ENCODE data around the gene OSBPL7.
A peak's percentile ranks its signal among the peaks of the same experiment; 100 is the strongest.

The OSBPL7 gene

DNA sequence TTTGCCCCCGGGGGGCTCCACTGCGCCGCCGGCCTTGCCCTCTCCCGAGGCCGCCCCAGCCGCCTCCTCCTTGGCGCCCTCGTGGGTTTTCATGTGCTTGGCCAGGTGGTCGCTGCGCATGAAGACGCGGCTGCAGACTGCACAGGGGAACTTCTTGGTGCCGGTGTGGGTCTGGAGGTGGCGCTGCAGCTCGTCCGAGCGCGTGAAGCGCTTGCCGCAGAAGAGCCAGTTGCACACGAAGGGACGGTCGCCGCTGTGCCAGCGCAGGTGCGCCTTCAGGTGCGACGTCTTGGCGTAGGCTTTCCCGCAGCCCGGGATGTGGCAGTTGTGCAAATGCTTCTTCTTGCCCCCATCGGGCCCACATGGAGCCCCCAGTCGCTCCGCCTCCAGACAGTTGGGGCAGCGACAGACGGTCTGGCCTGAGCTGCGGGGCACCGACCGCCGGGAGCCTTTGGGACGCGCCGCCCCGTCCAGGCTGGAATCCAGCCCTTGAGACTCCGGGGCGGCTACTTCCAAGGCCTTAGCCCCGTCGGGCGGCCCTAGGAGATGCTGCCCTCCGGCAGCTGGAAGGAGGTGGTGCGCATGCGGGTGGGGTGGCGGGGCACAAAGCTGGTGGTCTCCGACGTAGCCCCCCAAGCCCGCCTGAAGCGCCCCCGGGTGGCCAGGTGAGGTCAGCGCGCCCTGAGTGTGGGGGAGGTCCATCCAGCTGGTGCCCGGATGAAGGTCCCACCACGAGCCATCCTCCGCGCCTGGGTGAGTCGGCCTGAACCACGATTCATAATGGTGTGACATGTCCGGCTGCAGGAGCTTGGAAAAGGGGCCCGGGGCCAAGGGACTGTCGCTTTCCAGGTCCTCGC, 26.0 kb upstream of the OSBPL7 start:
- peak; percentile 63 for DNase-seq (ENCODE audit: low spot score)

DNA sequence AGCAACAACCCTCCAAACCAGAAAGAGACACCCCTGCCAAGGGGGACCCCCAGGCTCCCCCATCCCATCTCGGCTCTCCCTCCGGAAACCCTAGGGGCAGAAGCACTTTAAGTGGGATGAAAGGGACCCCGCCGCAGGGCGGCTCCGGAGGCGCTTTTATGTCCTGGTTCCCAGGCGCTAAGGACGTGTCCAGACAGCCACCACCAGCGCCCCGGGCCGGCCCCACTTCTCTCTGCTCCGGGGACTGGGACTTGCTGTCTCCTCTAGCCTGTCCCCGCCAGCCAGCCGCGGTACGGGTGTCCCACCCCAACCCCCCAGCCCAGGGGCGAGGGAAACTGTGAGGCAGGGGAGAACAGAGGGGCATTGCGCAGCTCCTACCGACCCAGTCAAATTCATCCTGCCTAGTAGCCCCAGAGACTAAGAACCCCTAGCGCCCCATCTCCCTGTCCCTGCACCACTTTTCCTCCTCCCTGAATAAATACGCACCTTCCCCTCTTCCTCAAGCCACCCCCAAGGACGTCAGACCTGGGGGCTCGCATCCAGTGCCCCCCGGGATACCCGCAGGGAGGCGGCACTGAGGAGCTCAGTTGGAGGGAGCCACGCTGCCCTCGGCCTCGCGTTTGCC, 25.2 kb upstream of the OSBPL7 start:
- no peak for DNase-seq (ENCODE audit: low spot score)

DNA sequence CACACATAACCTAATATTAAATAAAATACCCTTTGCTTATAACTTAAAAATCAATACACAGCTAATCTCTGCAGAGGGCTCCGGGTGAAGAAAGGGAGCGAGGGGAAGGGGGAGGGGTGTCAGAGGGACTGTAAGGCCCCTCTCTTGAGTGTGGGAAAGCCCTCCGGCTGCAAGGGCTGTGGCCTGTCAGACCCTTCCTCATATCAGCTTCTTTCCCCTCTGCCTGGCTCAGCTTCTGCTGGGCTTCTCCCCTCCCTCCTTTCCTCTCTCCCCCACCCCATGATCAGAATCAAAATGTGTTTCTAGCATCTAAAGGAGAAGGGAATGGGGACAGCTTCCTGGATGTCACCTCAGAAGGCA, 24.1 kb upstream of the OSBPL7 start:
- DNase-seq (ENCODE audit: low spot score) = no peak

DNA sequence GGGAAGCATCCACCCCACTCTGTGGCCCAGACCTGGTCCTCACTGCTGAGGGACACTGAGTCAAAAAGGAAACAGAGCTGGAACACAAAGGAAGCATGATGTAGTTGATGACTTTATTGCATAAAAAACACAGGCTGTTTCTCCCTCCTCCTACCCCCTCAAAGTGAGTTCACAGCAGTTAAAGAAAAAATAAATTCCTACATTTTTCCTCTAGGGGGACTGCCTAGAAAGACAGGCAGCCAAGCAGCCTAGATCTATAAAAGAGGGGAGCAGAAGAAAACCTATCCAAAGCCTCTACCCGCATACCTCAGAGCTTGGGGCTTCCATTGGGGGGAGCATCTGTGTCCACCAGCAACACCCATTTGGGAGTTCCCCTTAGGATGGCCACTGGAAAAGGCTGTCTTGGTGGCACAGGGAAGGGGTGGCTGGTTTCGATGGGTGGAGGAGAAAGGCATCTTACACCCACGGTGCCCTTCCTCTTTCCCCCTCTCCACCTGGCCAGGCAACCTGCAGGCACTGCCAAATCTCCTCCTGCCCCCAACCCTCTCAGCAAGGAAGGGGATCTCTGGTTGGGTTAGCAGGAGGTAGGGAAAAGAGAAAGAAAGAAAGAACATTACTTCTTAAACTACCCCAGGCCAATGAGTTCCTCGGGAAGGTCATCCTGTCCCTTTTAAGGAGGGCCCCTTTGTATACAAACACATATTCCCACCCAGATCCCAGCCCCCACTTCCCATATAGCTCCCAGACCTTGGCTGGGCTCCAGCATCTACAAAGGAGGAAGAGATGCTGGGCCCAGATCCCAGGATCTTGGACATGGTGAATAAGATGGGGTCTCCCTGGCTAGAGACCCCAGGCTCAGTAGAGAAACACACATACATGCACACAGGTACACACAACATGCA, 23.5 kb upstream of the OSBPL7 start:
- DNase-seq (ENCODE audit: low spot score) = no peak

DNA sequence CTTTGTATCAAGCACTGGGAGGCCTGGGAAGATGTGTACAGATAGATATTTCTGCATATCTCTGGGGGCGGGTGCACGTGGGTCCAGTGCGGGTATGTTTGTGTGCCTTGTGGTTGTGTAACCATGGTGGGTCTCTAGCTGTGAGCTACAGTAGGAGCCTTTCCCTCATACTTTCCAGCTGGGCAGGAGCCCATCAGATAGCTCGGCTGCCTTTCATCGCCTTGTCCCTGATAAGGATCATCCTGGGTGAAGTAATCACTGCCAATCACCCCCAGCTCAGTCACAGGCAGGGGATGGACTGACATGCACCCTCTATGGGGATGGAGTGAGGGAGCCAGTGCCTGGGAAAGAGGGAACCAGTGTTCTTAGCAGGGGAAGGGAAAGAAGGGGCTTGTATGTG, 22.6 kb upstream of the OSBPL7 start:
- no peak for DNase-seq (ENCODE audit: low spot score)

DNA sequence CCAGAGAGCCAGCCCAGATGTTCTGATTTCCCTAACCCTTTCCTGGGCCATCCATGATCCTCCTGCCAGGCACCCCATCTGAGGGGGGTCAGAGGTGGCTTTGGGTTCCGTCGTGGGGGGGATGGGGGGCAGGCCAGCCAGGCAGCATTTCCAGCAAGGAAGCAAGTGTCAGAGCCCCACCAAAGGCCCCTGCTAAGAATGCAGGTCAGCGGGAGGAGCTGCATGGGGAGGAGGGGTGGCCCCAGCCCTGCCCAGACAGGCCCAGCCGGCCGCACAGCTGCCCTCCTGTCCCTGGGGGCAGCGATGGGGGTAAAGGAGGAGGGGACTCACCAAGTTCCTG, 21.8 kb upstream of the OSBPL7 start:
- DNase-seq (ENCODE audit: low spot score) = no peak

DNA sequence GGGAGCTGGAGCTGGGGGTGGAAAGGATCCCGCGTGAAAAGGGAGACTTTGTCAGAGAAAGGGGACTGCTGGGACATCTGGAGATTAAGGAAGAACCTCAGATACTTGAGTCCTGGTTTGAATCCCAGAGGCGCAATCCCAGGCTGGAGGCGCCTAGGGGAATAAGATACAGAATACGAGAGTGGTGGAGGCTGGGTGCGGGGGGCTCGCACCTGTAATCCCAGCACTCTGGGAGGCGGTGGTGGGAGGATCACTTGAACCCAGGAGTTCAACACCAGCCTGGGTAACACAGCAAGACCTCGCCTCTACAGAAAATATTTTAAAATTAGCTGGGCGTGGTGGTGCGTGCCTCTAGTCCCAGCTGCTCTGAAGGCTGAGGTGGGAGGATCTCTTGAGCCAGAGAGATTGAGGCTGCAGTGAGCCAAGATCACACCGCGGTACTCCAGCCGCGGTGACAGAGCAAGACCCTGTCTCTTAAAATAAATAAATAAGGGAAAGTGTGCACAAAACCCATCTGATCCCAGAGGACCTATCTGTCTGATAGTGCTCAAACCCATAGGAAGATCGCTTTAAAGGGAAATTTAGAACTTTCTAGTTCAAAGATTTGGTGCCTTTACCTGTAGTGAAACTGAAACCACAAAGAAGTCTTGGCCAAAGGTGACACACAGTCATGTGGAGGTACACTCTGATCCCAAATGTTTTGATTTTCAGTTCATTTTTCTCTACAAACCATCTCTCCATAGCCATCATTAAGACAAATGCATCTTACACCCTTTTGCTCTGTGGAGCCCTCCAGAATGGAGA, 20.1 kb upstream of the OSBPL7 start:
- no peak for DNase-seq (ENCODE audit: low spot score)

DNA sequence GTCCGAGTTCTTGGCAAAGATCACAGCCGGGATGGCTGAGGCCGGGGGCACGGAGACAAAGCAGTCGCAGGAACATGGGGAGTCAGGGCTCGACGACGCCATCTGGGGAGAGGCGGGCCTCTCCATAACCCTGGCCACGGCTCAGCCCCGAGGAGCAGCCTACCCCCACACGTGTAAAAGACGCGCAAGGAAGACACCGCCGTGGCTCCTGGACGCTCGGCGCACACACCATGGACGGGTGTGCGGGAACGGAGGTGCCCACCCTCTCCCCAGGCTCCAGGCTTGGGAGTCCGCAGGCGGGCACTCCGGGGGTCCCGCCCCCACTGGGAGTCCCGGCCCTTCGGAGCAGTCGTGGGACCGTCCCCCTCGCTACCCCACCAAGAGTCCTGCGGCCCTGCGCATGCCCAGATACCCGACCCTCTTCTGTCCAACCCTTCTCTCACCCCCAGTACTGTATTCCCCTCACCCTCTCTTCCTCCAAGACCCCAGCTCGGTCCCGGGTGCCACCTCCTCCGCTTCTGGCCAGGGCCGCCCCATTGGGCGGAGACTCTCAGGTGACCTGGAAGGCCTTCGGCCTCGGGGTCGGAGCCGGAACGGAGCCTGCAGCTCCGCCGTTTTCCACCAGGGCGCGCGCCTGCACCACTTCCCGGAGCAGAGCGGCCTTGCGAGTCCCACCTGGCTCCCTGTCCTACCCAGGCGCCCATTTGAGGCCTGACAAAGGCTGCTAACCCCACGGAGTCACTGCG, 19.3 kb upstream of the OSBPL7 start, which contains the start of gene SCRN2:
TSS of gene SCRN2 (minus strand) at position 532 of the 746 bp plus-strand sequence. CDS start at position 102, 430 bp downstream.
- DNase-seq (ENCODE audit: low spot score) = peak; percentile 96

DNA sequence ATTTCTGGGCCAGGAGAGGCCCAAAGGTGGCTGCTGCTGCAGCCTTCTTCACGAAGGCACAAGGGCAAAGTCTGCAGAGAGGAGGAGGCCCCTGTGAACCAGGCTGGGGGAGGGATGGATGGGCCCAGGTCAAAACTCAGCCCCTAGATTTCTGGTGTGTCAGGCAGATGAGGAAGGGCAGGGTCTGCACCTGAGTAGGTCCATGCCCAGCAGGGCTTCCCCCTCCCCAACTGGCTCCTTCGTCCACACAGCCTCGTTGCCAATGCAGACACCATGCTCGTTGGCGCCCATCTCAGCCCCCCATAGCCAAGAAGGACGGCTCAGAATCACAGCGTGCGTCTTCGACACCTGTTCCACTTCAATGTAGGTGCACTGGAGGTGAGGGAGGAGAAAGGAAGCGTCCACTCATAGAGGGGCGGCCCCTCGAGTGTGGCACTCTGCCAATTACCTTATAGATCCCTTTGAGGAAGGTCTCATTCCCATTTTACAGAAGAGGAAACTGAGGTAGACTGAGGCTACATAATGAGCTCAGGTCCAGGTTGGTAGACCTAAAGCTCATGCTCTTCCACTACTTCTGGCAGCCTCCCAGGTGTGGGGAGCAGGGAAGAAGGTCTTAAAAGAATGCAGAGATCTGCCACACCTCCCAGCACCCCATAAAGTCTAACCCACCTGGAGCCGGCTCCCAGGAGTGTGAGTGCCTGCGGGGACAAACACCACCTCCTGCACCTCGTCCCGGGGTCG, 18.6 kb upstream of the OSBPL7 start:
- no peak for DNase-seq (ENCODE audit: low spot score)

DNA sequence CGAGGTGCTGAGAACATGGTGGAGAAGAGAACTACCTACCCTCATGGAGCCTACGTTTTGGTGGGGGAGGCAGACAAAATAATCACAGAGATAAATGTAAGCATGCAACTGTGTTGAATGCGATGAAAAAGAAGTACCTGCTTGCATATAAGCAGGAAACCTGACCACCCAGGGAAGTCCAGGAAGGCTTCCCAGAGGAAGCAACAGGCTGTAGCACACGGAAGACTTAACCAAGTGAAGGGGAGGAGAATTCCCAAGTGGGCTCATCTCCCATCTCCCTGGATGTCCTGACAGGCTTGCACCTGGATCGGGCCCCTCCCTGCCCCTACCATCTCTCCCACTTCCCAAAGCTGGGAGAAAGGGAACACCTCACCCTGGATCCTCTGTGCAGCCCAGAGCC, 17.5 kb upstream of the OSBPL7 start:
- DNase-seq (ENCODE audit: low spot score) = no peak

DNA sequence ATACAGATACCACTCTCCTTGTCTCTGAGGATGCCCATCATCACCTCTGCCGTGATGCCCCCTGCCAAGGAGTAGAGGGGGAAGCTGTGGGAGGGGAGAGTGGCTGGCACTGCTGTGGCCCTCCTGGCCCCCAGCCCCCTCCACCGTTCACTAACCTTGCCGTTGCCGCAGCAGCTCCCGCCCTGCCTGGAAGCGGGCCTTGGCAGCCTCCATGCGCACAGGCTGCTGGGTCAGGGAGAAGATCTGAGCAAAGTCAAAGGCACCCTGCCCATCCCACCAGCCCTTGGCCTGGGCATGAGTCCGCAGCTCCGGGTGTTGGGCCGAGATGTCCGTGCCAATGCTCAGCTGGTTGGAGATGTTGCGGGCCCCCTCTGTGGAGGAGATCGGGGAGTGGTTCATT, 17.0 kb upstream of the OSBPL7 start:
- DNase-seq (ENCODE audit: low spot score) = no peak

DNA sequence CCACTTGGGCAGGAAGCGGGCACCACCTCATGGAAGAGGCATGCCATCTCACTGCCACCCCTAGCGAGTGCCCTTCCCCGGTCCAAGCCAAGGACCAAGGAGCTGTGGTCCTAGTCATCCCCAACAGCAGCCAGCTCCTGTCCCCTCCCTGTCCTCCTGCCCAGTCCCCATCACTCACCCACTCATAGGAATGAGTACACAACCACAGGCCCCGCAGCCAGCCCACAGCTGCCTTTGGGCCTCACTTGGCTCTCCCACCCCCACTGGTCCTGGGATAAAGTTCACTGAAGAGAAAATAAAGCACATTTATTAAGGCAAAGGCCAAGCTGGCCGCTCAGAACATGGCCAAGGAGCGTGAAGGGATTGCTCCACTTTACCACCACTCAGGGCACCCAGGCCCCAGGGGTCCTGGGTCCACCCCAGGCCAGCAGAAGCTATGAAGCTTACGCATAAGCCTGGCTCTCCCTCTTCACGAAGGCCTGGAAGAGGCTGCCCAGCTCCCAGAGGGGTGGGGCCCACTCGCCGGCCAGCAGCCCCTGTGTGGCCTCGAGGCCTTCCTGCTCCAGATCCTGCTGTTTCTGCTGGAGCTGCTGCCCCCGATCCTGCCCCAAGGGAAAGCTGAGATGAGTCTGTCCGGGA, 15.9 kb upstream of the OSBPL7 start:
- DNase-seq (ENCODE audit: low spot score) = no peak

DNA sequence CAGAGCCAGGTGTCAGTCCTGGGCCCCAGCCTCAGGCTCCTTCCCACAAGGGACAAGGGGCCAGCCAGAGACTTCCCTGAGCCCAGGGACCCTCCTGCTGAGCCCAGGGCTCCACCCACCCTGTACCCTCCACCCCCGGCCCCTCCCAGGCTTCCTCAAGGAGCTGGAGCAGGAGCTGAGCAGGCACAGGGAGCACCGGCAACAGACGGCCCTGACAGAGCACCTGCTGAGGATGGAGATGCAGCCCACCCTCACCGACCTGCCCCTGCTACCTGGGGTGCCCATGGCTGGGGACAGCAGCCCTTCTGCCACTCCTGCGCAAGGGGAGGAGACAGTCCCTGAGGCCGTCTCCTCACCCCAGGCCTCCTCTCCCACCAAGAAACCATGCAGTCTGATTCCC, 15.0 kb upstream of the OSBPL7 start:
- DNase-seq (ENCODE audit: low spot score) = no peak

DNA sequence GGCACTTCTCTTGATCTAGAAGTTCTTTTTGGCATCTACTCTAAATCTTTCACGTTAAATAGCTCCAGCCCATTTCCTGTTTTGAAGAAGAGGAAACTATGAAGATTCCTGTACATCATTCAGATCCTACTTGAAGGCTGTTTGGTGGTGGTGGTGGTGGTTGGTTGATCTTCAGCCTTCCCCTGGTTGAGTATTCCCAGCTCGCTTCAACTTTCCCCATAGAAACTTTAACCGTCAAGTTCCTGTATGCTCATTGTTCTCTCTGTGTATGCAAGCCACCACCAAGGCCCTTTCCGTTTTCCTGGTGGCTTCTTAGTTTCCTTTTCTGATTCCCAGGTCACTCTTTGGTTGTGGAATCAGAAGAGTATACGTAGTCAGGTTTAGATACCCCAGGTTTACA, 13.2 kb upstream of the OSBPL7 start:
- no peak for DNase-seq (ENCODE audit: low spot score)

DNA sequence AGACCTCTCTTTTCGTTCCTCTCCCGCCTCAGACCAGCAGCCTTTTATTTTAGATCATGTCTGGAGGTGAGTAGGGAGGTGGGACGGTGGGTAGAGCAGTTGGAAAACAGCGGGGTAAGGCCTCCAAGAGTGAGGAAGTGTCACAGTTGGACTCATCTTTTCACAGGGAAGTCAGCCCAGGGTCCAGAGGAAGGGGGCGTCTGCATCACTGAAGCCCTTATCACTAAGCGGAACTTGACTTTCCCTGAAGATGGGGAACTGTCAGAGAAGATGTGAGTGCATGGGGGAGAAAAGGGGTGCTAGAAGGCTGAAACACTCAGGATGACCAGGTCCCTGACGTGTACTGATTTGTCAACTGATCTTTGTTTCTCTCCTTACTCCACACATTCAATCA, 10.3 kb upstream of the OSBPL7 start:
- DNase-seq (ENCODE audit: low spot score) = no peak

DNA sequence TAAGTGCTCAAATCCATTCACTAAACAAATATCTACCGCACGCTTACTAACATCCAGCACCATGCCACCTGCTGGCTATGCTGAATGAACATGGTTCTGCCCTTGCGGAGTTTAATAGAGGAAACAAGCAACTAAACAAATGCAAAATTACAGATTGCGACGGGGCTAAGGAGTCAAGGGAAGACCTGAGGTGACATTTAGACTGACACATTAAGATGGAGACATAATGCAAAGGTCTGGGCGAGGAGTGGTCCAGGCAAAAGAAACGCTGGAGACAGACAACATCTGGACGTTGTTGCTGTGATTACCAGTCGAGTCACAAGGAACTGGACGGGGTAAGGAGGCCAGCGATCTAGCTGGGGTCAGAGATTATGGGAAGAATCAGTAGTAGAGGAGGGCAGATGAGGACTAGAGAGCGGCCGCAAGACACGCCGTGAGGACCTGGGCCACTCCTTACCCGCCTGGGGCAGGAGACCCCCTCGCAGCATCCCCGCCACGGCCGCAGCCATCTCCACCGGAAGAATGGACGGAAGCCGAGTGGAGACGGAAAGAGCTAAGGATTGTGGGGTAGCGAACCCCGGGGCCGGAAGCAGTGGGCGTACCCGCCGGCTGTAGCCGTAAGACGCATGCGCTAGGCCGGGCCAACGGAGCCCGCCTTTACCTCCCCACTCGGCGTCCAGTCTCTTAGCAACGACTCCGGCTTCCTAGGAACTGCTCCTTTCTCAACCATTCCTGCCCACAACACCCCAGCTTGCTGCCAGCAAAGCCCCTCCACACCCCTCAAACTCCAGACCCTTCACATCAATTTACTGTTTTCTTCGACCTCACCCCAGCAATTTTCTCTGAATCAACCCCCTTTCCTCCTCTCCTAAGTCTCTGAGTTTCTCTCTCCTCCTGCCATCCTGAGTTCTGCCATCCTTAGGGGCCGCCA, 9.7 kb upstream of the OSBPL7 start, which contains the start of the genes LRRC46 and MRPL10:
TSS of gene LRRC46 (plus strand) at position 668 of the 931 bp plus-strand sequence. CDS start 320 bp downstream, outside the sequence.
TSS of gene MRPL10 (minus strand) at position 539 of the 931 bp plus-strand sequence. CDS start at position 509, 30 bp downstream.
- peak; percentile 99 for DNase-seq (ENCODE audit: low spot score)

DNA sequence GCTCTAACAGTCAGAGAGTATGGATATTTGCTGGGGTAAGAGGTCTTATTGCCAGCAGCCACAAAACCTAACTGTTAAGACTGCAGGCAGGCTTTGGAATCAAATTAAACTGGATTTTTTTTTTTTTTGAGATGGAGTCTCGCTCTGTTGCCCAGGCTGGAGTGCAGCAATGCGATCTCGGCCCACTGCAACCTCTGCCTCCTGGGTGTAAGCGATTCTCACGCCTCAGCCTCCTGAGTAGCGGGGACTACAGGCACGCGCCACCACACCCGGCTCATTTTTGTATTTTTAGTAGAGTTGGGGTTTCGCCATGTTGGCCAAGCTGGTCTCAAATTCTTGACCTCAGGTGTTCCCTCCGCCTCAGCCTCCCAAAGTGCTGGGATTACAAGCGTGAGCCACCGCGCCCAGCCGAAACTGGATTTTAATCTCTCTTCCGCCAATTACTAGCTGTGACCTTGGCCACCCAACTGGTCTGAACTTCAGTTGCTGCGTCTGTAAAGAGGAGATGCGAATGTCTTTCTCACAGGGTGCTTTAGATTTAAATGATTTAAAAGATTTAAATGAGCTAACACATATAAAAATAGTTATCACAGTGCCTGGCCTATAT, 8.9 kb upstream of the OSBPL7 start:
- DNase-seq (ENCODE audit: low spot score) = no peak

DNA sequence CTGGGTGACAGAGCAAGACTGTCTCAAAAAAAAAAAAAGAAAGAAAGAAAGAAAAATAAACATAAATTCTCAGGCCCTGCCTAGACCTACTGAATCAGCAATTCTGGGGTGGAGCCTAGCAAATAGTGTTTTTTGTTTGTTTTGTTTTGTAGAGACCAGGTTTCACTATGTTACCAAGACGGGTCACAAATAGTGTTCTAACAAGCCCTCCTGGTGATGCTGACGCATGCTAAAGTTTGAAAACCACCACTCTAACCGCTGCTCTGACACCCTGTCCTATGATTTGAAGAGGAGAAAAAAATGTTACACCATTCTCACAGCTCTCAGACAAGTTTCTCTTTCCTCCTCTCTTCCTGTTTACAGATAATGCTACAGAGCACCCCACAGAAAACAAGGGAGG, 8.3 kb upstream of the OSBPL7 start:
- DNase-seq (ENCODE audit: low spot score) = no peak

Data from iPS-NIHi11 (cell line).